Pancreas (tissue), 10 donors: ENCODE measurements around the gene PAXIP1. TPM values are rescaled to one million over a fixed set of nuclear protein-coding genes. Genes with fewer than 3 reads are reported as not detected.

Experiments
- ATAC-seq, 4 donors: fragments of 200-7000 bp; cut with Tn5 transposase; one replicate each; pipeline versions ENCODE4 v1.8.0 to v1.9.1; 2020; ENCODE audit warnings: mild to moderate bottlenecking in 4 of 4, moderate library complexity in 4 of 4
- DNase-seq, 6 donors: peaks; one replicate each; pipeline ENCODE4 v3.0.0-alpha.2; 2020
- FAIRE-seq: peaks from 2 replicates; lab custom pipeline; 2012; peaks lifted over from hg19 to GRCh38; lab: Jason Lieb, UNC
- H3K27ac ChIP-seq, 4 donors: fragments of 200-600 bp; sonication (generic); 1 replicate in 3 of 4; 2 replicates in 1 of 4; pipeline versions ENCODE4 v1.5.0 to v1.8.0; 2020
- H3K27me3 ChIP-seq, 4 donors: fragments of 200-600 bp; one replicate each; pipeline ENCODE4 v1.8.0; 2021
- H3K36me3 ChIP-seq, 3 donors: fragments of 200-600 bp; sonication (generic) in 1 of 3; one replicate each; pipeline versions ENCODE4 v1.5.0 to v1.8.0; 2020 to 2021
- H3K4me1 ChIP-seq, 3 donors: fragments of 200-600 bp; one replicate each; pipeline ENCODE4 v1.8.0; 2021
- H3K4me3 ChIP-seq, 4 donors: fragments of 200-600 bp; sonication (generic) in 2 of 4; one replicate each; pipeline versions ENCODE4 v1.5.0 to v1.8.0; 2020 to 2021
- H3K9me3 ChIP-seq, 4 donors: fragments of 200-600 bp; one replicate each; pipeline ENCODE4 v1.8.0; 2021
- WGBS, 2 donors: extraction: QIAGEN DNeasy Blood & Tissue Kit; methylation state at CpG; one replicate each; pipeline ENCODE4 v1.1.7; 2013; 5-methylcytosine and 5-hydroxymethylcytosine counted together
- intact Hi-C, 3 donors: fragments of 100-400 bp; cut with DNase I; formaldehyde crosslinking; loops; one replicate each; pipeline versions ENCODE4 v1.11.1 to v1.14.2; 2022
- polyA plus RNA-seq, 2 donors: library from polyadenylated mRNA; stranded (reverse); fragments of 200-250 nt; gene quantifications; one replicate each; pipeline ENCODE4 v1.2.3, GENCODE V29; 2013
- total RNA-seq, 6 donors: library from RNA; stranded (reverse); fragmentation: NEBNext Ultra II Directional in 4 of 6; extraction: Animal tissue kit (Norgen Biotek cat#: 25700) in 4 of 6; gene quantifications; one replicate each; pipeline versions ENCODE4 v1.2.1 to v1.2.4, GENCODE V29; 2021 to 2023
- TF ChIP-seq, protein P1 (sequence below), 4 donors: fragments of 200-600 bp; sonication (generic) in 3 of 4; IDR thresholded peaks; one replicate each; pipeline versions ENCODE4 v1.5.0 to v1.8.0; 2021; ENCODE audit warnings: antibody characterized with exemption in 4 of 4
- donor health status: healthy with polysubstance abuse.
- donor health status: DM: no; HTN: no; CAD: no; lungs with moderate emphysema.
- donor health status: DM: no; HTN: no; CAD: no.
- donor health status: control.
- donor health status: control.
- donor health status: Bipolar disorder and iron deficiency.
- donor health status: DM: yes; HTN: yes; CAD: no.
- donor health status: DM: no; HTN: no; CAD: no.
- donor health status: DM: no; HTN: no; CAD: no.
- donor health status: DM: yes; HTN: yes; CAD: no.

The PAXIP1 gene, protein sequence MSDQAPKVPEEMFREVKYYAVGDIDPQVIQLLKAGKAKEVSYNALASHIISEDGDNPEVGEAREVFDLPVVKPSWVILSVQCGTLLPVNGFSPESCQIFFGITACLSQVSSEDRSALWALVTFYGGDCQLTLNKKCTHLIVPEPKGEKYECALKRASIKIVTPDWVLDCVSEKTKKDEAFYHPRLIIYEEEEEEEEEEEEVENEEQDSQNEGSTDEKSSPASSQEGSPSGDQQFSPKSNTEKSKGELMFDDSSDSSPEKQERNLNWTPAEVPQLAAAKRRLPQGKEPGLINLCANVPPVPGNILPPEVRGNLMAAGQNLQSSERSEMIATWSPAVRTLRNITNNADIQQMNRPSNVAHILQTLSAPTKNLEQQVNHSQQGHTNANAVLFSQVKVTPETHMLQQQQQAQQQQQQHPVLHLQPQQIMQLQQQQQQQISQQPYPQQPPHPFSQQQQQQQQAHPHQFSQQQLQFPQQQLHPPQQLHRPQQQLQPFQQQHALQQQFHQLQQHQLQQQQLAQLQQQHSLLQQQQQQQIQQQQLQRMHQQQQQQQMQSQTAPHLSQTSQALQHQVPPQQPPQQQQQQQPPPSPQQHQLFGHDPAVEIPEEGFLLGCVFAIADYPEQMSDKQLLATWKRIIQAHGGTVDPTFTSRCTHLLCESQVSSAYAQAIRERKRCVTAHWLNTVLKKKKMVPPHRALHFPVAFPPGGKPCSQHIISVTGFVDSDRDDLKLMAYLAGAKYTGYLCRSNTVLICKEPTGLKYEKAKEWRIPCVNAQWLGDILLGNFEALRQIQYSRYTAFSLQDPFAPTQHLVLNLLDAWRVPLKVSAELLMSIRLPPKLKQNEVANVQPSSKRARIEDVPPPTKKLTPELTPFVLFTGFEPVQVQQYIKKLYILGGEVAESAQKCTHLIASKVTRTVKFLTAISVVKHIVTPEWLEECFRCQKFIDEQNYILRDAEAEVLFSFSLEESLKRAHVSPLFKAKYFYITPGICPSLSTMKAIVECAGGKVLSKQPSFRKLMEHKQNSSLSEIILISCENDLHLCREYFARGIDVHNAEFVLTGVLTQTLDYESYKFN
- total RNA-seq (1 to 10 TPM; 3.2 to 6.2 (median 4.7) TPM), polyA plus RNA-seq (1 to 10 TPM; 3.5 to 4.5 TPM)

DNA sequence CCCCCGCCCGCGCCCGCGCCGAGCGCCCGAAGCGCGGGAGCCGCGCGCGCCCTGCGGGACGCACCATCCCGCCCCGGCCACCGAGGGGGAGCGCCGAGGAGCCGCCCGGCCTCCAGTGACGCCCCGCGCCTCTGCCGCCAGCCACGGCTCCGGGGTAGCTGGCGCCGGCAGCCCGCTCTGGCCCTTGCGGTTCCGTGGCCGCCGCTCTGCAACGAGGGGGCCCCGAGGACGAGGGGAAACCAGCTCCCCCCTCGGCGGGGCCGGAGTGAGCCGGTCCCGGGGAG is at the start of gene PAXIP1:
Gene PAXIP1, minus strand, starts transcription at position 33 of the 284 bp plus-strand sequence. CDS start 195 bp downstream, outside the sequence.
- WGBS, 2 donors: 0% methylated on average over 8 to 44 of the region's 44 CpGs
- FAIRE-seq (no peak), DNase-seq (no peak), ATAC-seq (peak; percentile 66 to 80 (median 72))
- Histone ChIP-seq H3K27ac (peak within 1 kb of the TSS; percentile 86 to 95 (median 92)), H3K4me3 (peak within 1 kb of the TSS; percentile 93 to 99 (median 96)), H3K27me3 (no peaks in the 10 kb centered on the region), H3K9me3 (no peaks in the 10 kb centered on the region), H3K36me3 (peaks cover 0 to 13% (median 4%) of the 10 kb centered on the region in 3 donors), H3K4me1 (peaks cover 0 to 9% (median 3%) of the 10 kb centered on the region in 3 donors)
- intact Hi-C loops: no loop called here
- TF ChIP-seq, protein P1, sequence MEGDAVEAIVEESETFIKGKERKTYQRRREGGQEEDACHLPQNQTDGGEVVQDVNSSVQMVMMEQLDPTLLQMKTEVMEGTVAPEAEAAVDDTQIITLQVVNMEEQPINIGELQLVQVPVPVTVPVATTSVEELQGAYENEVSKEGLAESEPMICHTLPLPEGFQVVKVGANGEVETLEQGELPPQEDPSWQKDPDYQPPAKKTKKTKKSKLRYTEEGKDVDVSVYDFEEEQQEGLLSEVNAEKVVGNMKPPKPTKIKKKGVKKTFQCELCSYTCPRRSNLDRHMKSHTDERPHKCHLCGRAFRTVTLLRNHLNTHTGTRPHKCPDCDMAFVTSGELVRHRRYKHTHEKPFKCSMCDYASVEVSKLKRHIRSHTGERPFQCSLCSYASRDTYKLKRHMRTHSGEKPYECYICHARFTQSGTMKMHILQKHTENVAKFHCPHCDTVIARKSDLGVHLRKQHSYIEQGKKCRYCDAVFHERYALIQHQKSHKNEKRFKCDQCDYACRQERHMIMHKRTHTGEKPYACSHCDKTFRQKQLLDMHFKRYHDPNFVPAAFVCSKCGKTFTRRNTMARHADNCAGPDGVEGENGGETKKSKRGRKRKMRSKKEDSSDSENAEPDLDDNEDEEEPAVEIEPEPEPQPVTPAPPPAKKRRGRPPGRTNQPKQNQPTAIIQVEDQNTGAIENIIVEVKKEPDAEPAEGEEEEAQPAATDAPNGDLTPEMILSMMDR (IDR thresholded peaks at IDR 0.05): no peak

DNA sequence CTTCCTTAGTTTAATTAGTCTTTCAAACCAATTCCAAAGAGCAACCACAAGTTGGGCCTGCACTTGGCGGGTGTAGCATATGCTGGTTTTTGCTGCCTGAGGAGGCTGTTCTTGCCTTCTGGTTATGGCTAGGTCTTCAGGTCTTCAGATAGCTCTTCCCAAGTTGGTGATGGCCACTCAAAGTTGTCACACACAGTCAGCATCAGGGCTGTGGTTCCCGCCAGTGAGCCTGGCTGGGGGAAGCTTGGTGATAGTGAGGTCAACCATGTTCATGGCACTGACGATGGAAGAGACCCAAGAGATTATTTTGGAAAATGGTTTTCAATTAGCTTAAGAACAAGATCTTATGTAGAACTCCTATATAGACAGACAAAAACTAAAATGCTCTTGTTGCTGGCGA is 48.4 kb upstream of the PAXIP1 start:
- no peak overlapping the region for H3K4me3 ChIP-seq
- 88 to 92% methylated on average over 4 of the region's 4 CpGs for WGBS, 2 donors
- no peak overlapping the region for H3K27ac ChIP-seq
- intact Hi-C loops: no loop called here
- ATAC-seq (no peak), DNase-seq (no peak), FAIRE-seq (no peak)
- H3K9me3 ChIP-seq: no peaks in the 10 kb centered on the region
- H3K36me3 ChIP-seq: no peaks in the 10 kb centered on the region
- no peaks in the 10 kb centered on the region for H3K4me1 ChIP-seq
- no peaks in the 10 kb centered on the region for H3K27me3 ChIP-seq
- TF ChIP-seq, protein P1 (IDR thresholded peaks at IDR 0.05): no peak

DNA sequence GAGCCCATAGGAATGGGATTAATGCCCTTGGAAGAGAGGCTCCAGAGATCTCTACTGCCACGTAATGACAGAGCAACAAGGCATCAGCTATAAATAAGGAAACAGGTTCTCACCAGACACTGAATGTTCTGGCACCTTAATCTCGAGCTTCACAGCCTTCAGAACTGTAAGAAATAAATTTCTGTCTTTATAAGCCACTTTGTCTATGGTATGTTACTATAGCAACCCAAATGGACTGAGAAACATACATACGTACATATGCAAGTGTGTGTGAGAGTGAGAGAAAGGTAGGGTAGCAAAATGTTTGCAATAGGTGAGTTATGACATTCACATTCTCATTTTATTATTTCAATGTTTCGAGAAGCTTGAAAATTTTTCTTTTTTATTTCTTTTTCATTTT is 45.1 kb upstream of the PAXIP1 start:
- ATAC-seq (no peak), FAIRE-seq (no peak), DNase-seq (no peak)
- H3K4me3 ChIP-seq: no peak overlapping the region
- H3K27me3 ChIP-seq: no peaks in the 10 kb centered on the region
- no peak overlapping the region for H3K27ac ChIP-seq
- no peaks in the 10 kb centered on the region for H3K9me3 ChIP-seq
- TF ChIP-seq, protein P1 (IDR thresholded peaks at IDR 0.05): no peak
- no peaks in the 10 kb centered on the region for H3K4me1 ChIP-seq
- H3K36me3 ChIP-seq: no peaks in the 10 kb centered on the region
- 56 to 60% methylated on average over 4 of the region's 4 CpGs for WGBS, 2 donors
- intact Hi-C loops: no loop called here

DNA sequence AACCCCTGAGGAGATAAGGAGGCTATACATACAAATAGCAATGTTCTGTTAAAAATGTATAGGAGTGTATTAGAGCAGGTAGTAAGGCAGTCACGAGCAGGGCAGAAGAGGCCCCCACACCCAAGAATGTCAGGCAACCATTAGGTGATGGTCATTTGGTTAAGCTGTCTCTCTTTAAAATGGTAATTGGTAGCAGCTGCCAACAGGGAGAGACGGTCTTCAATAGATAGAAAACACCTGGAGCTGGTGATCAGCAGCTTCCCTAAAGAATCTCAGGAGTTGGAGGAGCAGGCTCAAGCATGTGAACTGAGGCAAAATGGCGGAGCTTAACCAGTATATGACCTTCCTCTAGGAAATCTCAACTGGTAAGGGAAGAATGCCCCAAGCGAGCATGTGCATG is 40.8 kb upstream of the PAXIP1 start:
- FAIRE-seq: no peak
- no peak for ATAC-seq
- H3K4me1 ChIP-seq: no peaks in the 10 kb centered on the region
- intact Hi-C loops: no loop called here
- no peaks in the 10 kb centered on the region for H3K27me3 ChIP-seq
- no peak overlapping the region for H3K27ac ChIP-seq
- TF ChIP-seq, protein P1 (IDR thresholded peaks at IDR 0.05): no peak
- 61 to 65% methylated on average over 4 of the region's 4 CpGs for WGBS, 2 donors
- no peak overlapping the region for H3K4me3 ChIP-seq
- no peaks in the 10 kb centered on the region for H3K36me3 ChIP-seq
- no peaks in the 10 kb centered on the region for H3K9me3 ChIP-seq
- no peak for DNase-seq
